Measurements from ENCODE around the gene SEZ6.

Gene SEZ6

DNA sequence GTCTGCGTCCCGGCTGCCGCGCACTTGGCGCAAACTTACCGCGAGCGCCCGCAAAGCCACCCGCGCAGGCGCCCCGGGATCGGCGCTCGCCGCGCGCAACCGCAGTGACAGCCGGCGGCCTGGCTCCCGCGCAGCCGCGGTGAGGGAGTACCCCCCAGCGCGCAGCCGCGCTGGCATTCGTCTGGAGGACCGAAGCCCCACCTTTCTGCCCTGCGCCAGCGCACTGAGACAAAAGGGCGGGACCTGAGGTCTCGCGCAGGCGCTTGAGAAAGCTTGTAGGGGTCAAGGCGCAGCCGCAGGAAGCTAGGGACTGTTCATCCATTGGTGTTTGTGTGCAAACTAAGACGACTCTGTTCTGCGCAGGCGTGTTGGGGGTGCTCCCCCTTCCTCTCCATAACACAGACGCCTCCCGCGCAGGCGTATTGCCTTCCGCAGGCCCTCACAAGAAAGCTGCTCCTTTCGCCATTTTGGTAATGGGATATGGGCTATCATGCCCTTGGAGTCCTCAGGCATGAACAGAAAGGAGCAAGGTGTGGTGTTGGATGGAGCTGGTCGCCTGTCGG is 54.3 kb downstream of the SEZ6 start, which contains the start of gene PHF12:
PHF12 (minus strand) TSS at position 91 of the 563 bp plus-strand sequence. CDS start 558 bp downstream, outside the sequence.
- peak; percentile 100 for DNase-seq (ENCODE audit: low read depth)
- H3K4me3 ChIP-seq (replicated peaks; ENCODE audit: low read depth, low read length): peak within 1 kb of the TSS; percentile 93
- TF ChIP-seq CTCF (IDR thresholded peaks at IDR 0.05; ENCODE audit: low read length, missing control alignments): no peak

DNA sequence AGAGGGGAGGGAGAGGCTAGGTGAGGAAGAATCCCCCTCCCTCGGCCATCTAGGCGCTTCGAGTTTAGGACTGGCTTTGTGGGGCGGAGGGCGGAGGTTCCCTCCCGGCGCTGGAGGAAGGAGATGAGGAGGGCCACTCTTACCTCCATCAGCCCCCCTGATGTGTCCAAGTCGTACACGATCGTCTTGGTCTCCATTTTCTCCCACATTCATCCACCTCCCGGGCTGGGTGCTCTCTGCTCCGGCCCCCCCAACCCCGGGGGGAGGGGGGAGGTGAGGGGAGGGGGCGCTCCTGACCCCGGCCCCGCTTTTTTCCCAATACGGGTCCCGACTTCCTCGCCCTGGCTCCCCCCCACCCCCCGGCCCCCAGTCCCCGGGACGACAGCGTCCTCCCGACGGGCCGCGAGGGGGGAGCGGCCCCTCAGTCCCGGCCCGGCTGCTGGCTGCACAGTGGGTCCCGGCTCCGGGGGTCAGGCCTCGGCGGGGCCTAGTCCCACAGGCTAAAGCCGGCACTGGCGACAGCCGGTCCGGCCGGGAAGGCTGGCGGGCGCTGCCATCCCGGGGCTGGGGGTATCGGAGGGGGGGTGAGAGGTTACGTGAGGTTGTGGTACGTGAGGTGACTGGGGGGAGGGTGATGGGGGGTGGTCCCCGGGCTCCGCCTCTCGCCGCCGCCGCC is 54.9 kb downstream of the SEZ6 start:
- no peak for DNase-seq (ENCODE audit: low read depth)

GRCh38 chr17:28950017-28950751 is 55.6 kb downstream of the SEZ6 start:
- H3K4me3 ChIP-seq (replicated peaks; ENCODE audit: low read depth, low read length): peak overlapping the region; percentile 93

More for the DNA sequence above, 54.9 kb downstream of the SEZ6 start:
- no peak for TF ChIP-seq CTCF (IDR thresholded peaks at IDR 0.05; ENCODE audit: low read length, missing control alignments)
- H3K4me3 ChIP-seq (replicated peaks; ENCODE audit: low read depth, low read length): peak overlapping the region; percentile 93

GRCh38 chr17:28949185-28950016 is 56.4 kb downstream of the SEZ6 start:
- TF ChIP-seq CTCF (IDR thresholded peaks at IDR 0.05; ENCODE audit: low read length, missing control alignments): no peak
- DNase-seq (ENCODE audit: low read depth): peak; percentile 54
- peak overlapping the region; percentile 93 for H3K4me3 ChIP-seq (replicated peaks; ENCODE audit: low read depth, low read length)

More at GRCh38 chr17:28950017-28950751, 55.6 kb downstream of the SEZ6 start:
- no peak for TF ChIP-seq CTCF (IDR thresholded peaks at IDR 0.05; ENCODE audit: low read length, missing control alignments)
- DNase-seq (ENCODE audit: low read depth): peak; percentile 48

- no peak for TF ChIP-seq CTCF (IDR thresholded peaks at IDR 0.05; ENCODE audit: low read length, missing control alignments)
- no peak for DNase-seq (ENCODE audit: low read depth)
- H3K4me3 ChIP-seq (replicated peaks; ENCODE audit: low read depth, low read length): peak overlapping the region; percentile 93
Measured at GRCh38 chr17:28948873-28949184, 57.0 kb downstream of the SEZ6 start.

- no peak for DNase-seq (ENCODE audit: low read depth)
- peak overlapping the region; percentile 93 for H3K4me3 ChIP-seq (replicated peaks; ENCODE audit: low read depth, low read length)
- no peak for TF ChIP-seq CTCF (IDR thresholded peaks at IDR 0.05; ENCODE audit: low read length, missing control alignments)
Measured at GRCh38 chr17:28948342-28948741, 57.5 kb downstream of the SEZ6 start.

Data from fibroblast of pulmonary artery (primary cell).